OCI-LY7 (cell line): ENCODE results near the gene NES. TPM values are rescaled to one million over a fixed set of nuclear protein-coding genes. Genes with fewer than 3 reads are reported as not detected.
A peak's percentile ranks its signal among the peaks of the same experiment; 100 is the strongest.

ENCODE experiments used
- BruUV-seq: library from RNA; stranded (reverse); fragments of 400-500 nt; replicated peaks from 2 replicates; lab custom pipeline; 2021; lab: Mats Ljungman, UMichigan
- CTCF ChIA-PET: fragments of 300-600 bp; sonication (Branson Sonifier 250); formaldehyde crosslinking; loops from one replicate; lab custom pipeline; 2022; ENCODE audit warnings: antibody characterized with exemption; ENCODE audit not compliant: unreplicated experiment; lab: Charles Lee
- POLR2A ChIA-PET: fragments of 300-600 bp; sonication (Branson Sonifier 250); formaldehyde crosslinking; loops from one replicate; lab custom pipeline; 2022; ENCODE audit warnings: antibody characterized with exemption; lab: Charles Lee
- DNase-seq: peaks from one replicate; pipeline ENCODE4 v3.0.0-alpha.2; 2015; ENCODE audit warnings: low spot score
- H2AFZ ChIP-seq: fragments of 200-600 bp; sonication (generic), shearing (Covaris generic); 2 replicates; pipeline ENCODE4 v1.6.1; 2014; ENCODE audit warnings: mild to moderate bottlenecking, antibody characterized with exemption, low read length, moderate library complexity
- H3K27ac ChIP-seq: fragments of 200-600 bp; sonication (generic); 2 replicates; pipeline ENCODE4 v1.5.1; 2014; ENCODE audit warnings: mixed run types, low read depth, mild to moderate bottlenecking, moderate library complexity, low read length, inconsistent platforms; ENCODE audit not compliant: poor library complexity, severe bottlenecking
- H3K36me3 ChIP-seq: fragments of 200-600 bp; sonication (generic); 2 replicates; pipeline ENCODE4 v1.6.1; 2014; ENCODE audit warnings: mild to moderate bottlenecking, antibody characterized with exemption, low read length, moderate library complexity, mixed read lengths; ENCODE audit not compliant: insufficient read depth
- H3K4me1 ChIP-seq: fragments of 200-600 bp; sonication (generic); 2 replicates; pipeline ENCODE4 v1.5.1; 2014; ENCODE audit warnings: mild to moderate bottlenecking, low read length; ENCODE audit not compliant: insufficient read depth, poor library complexity, severe bottlenecking
- H3K4me2 ChIP-seq: fragments of 200-600 bp; sonication (generic); 2 replicates; pipeline ENCODE4 v1.6.1; 2014; ENCODE audit warnings: mild to moderate bottlenecking, low read length
- H3K4me3 ChIP-seq: fragments of 200-600 bp; sonication (generic); 2 replicates; pipeline ENCODE4 v1.5.1; 2014; ENCODE audit warnings: mild to moderate bottlenecking, low read depth, low read length; ENCODE audit not compliant: poor library complexity, severe bottlenecking
- H3K79me2 ChIP-seq: fragments of 200-600 bp; sonication (generic); 2 replicates; pipeline ENCODE4 v1.6.1; 2016; ENCODE audit warnings: low read depth, mild to moderate bottlenecking, low read length, moderate library complexity, mixed read lengths; ENCODE audit not compliant: insufficient read depth
- H3K9me2 ChIP-seq: fragments of 200-600 bp; sonication (generic); 2 replicates; pipeline ENCODE4 v1.6.1; 2016; ENCODE audit warnings: mild to moderate bottlenecking, low read length, mixed read lengths; ENCODE audit not compliant: insufficient read depth
- H3K9me3 ChIP-seq: fragments of 200-600 bp; sonication (generic); 2 replicates; pipeline ENCODE4 v1.6.1; 2014; ENCODE audit warnings: mild to moderate bottlenecking, mixed run types, low read length, mixed read lengths
- H4K20me1 ChIP-seq: fragments of 200-600 bp; sonication (generic); 2 replicates; pipeline ENCODE4 v1.6.1; 2014; ENCODE audit warnings: mild to moderate bottlenecking, antibody characterized with exemption, low read length, moderate library complexity, mixed read lengths; ENCODE audit not compliant: insufficient read depth
- EZH2phosphoT487 ChIP-seq: fragments of 200-600 bp; sonication (generic); IDR thresholded peaks from 2 replicates; pipeline ENCODE4 v1.6.1; 2018; ENCODE audit warnings: low read depth, borderline replicate concordance, mild to moderate bottlenecking, mixed run types, antibody characterized with exemption, low read length, moderate library complexity, mixed read lengths
- intact Hi-C: fragments of 100-400 bp; cut with micrococcal nuclease; formaldehyde crosslinking; loops from one replicate; pipeline ENCODE4 v1.10.0; 2022; ENCODE audit not compliant: unreplicated experiment
- total RNA-seq, 2 experiments: library from RNA; depleted of rRNA in 1 of 2; stranded (reverse); fragments of >200 nt in 1 of 2; shearing (Covaris generic) in 1 of 2; gene quantifications; 2 replicates each; pipeline ENCODE4 v1.2.3, GENCODE V29; 2014 to 2022
- TF ChIP-seq, protein P1 (sequence below): fragments of 200-600 bp; sonication (generic); conservative IDR thresholded peaks from 2 replicates; pipeline ENCODE4 v1.5.1; 2014; ENCODE audit warnings: mild to moderate bottlenecking, antibody characterized with exemption, low read length, moderate library complexity, mixed read lengths

The NES gene
- total RNA-seq, 2 experiments from 2014 or later = not detected

- no TSS peak for BruUV-seq
- Histone ChIP-seq H4K20me1 (peaks cover 4% of the 10 kb centered on the region; the same call in 1 of the 2 replicates), H3K9me3 (no peaks in the 10 kb centered on the region), H3K4me1 (peaks cover 35% of the 10 kb centered on the region), H3K9me2 (no peaks in the 10 kb centered on the region), H3K79me2 (no peaks in the 10 kb centered on the region), H3K27ac (no peak overlapping the region), H2AFZ (no peak overlapping the region), H3K36me3 (no peaks in the 10 kb centered on the region), H3K4me3 (no peak overlapping the region), H3K4me2 (no peak overlapping the region)
- no peak for DNase-seq
- ChIA-PET POLR2A (no interaction called here), CTCF (no interaction called here)
- intact Hi-C loops = no loop called here
- TF ChIP-seq EZH2phosphoT487 = no peak
- TF ChIP-seq, protein P1, sequence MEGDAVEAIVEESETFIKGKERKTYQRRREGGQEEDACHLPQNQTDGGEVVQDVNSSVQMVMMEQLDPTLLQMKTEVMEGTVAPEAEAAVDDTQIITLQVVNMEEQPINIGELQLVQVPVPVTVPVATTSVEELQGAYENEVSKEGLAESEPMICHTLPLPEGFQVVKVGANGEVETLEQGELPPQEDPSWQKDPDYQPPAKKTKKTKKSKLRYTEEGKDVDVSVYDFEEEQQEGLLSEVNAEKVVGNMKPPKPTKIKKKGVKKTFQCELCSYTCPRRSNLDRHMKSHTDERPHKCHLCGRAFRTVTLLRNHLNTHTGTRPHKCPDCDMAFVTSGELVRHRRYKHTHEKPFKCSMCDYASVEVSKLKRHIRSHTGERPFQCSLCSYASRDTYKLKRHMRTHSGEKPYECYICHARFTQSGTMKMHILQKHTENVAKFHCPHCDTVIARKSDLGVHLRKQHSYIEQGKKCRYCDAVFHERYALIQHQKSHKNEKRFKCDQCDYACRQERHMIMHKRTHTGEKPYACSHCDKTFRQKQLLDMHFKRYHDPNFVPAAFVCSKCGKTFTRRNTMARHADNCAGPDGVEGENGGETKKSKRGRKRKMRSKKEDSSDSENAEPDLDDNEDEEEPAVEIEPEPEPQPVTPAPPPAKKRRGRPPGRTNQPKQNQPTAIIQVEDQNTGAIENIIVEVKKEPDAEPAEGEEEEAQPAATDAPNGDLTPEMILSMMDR = no peak
Observed at GRCh38 chr1:156666862-156667609, 10.2 kb downstream of the NES start.

- no peak for DNase-seq
- H3K4me3 ChIP-seq = no peak overlapping the region
- no TSS peak for BruUV-seq
- H3K4me2 ChIP-seq = no peak overlapping the region
- no peak for TF ChIP-seq EZH2phosphoT487
- TF ChIP-seq, protein P1 = no peak
- no peaks in the 10 kb centered on the region for H3K79me2 ChIP-seq
- H3K4me1 ChIP-seq = peaks cover 50% of the 10 kb centered on the region
- no peak overlapping the region for H3K27ac ChIP-seq
- H3K36me3 ChIP-seq = no peaks in the 10 kb centered on the region
- no peaks in the 10 kb centered on the region for H3K9me2 ChIP-seq
- peaks cover 4% of the 10 kb centered on the region; the same call in 1 of the 2 replicates for H4K20me1 ChIP-seq
- CTCF ChIA-PET = no interaction called here
- POLR2A ChIA-PET = no interaction called here
- no peaks in the 10 kb centered on the region for H3K9me3 ChIP-seq
- no peak overlapping the region for H2AFZ ChIP-seq
- intact Hi-C loops = no loop called here
Observed at GRCh38 chr1:156665539-156665938, 11.7 kb downstream of the NES start.

DNA sequence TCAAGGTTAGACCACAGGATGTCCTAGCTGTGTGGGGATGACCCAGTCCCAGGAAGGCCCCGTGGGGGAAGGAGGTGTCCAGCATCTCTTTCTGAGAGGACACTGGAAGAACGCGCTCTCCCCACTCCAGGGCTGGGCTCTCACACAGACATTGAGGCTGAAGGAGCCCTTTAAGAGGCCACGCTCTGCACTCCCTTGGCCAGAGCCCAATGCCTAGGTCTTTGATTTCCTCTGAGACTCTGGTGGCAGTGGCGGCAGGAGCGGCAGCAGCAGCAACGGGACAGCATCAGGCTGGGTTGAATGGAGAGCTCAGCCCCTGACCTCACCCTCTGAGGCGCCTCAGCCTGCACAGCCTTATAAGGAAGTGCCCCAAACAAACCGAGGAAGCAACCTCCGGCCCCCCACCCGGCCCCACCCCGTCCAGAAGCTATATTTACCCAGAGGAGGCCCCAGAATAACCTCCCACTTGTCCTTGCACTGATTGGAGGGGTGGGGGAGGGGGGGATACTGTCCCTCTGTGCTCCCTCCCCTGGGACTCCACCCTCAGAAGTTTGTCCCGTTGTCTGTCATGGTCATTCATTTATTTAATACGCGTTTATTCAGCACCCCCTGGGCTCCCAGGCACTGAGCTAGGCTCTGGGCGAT, 12.3 kb downstream of the NES start:
- POLR2A ChIA-PET = no interaction called here
- CTCF ChIA-PET = no interaction called here
- H3K9me3 ChIP-seq = no peaks in the 10 kb centered on the region
- H3K4me1 ChIP-seq = peaks cover 56% of the 10 kb centered on the region
- no peak for DNase-seq
- no peaks in the 10 kb centered on the region for H3K79me2 ChIP-seq
- TF ChIP-seq, protein P1 = no peak
- no peak for TF ChIP-seq EZH2phosphoT487
- H4K20me1 ChIP-seq = peaks cover 4% of the 10 kb centered on the region; the same call in 1 of the 2 replicates
- no peak overlapping the region for H2AFZ ChIP-seq
- H3K4me2 ChIP-seq = peak overlapping the region; percentile 52
- intact Hi-C loops = no loop called here
- H3K4me3 ChIP-seq = no peak overlapping the region
- H3K9me2 ChIP-seq = no peaks in the 10 kb centered on the region
- H3K27ac ChIP-seq = no peak overlapping the region
- BruUV-seq = no TSS peak
- H3K36me3 ChIP-seq = no peaks in the 10 kb centered on the region
